HG02970 (cell line): ENCODE measurements around the gene KRT2.

ENCODE experiments used
- ATAC-seq: cut with Tn5 transposase; IDR thresholded peaks from one replicate; pipeline ENCODE4 v1.9.1; 2021; ENCODE audit warnings: mild to moderate bottlenecking, moderate library complexity, moderate number of reproducible peaks; ENCODE audit not compliant: unreplicated experiment, low FRiP score

Gene KRT2

DNA sequence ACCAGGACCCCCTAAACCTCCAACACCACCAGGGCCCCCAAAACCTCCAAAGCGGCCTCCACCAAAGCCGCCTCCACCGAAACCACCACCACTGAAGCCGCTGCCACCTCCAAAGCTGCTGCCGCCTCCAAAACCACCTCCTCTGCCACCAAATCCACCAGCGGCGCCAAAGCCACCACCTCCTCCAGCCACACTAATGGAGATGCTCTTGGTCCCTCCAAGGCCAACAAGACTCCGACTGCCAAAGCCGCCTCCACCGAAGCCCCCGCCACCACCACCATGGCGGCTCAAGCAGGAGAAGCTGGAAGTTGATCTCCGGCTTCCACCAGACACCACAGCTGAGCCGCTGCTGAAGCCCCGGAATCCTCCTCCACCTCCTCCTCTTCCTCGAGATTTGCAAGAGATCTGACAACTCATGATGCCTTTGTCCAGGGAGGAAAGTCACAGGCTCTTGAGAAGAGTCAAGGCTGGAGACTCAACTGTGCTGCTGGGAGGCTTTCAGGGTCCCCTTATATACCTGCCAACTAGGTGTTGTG is at the start of gene KRT2:
KRT2 (minus strand) TSS at position 486 of the 536 bp plus-strand sequence; CDS start at position 417, 69 bp downstream.
- no peak for ATAC-seq

DNA sequence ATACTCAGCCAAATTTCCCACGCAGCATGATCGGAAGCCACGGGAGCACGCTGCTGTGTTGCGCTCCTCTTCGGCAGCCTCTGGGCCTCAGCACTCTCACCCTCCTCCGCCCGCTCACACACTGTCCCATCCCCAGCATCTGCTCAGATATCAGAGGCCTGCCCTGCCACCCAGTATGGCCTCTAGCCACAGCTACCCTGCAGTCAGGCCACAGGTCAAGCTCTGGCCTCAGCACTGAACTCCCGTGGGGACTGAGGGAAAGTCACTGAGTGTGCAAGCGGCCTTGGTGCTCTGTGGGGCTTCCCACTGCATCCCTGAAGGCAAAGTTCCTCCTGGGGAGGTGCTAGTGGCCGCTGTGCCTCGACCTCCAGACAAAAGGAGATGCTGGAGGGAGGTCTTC is 49.3 kb upstream of the KRT2 start:
- ATAC-seq = no peak

DNA sequence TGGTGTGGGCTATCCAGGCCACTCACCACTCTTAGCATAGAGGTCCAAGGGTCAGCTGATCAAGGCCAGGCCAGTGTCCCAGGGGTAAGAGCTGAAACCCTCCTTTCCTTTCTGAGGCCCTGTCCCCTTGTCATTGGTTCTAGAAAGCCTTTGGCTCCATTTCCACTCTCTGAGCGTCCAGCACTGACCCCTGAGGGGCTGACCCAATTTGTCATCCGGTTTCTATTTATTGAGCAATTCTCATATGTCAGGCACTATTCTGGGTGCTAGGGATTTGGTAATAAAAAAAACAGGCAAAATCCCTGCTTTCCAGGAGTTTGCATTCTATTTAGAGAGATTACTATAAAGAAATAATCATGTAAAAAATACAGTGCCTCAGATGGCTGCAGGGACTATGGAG is 47.9 kb upstream of the KRT2 start:
- ATAC-seq = no peak

DNA sequence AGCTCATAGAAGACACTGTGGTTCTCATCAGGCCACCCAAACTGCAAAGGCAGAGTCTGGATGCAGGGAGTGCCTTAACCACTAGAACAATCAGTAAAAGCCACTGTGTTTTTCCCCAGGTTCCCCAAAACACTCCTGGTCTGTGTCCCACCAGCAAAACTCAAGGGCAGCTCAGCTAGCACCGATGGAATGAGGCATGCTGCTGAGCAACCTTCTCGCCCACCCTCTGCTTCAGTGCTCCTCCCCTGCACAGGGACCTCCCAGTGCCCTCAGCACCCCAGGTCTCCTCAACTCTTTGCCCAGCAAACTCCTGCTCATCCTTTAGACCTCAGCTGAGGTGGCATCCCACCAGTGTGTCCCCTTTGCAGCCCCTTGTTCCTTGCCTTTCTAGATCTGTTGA is 47.4 kb upstream of the KRT2 start:
- ATAC-seq = no peak

DNA sequence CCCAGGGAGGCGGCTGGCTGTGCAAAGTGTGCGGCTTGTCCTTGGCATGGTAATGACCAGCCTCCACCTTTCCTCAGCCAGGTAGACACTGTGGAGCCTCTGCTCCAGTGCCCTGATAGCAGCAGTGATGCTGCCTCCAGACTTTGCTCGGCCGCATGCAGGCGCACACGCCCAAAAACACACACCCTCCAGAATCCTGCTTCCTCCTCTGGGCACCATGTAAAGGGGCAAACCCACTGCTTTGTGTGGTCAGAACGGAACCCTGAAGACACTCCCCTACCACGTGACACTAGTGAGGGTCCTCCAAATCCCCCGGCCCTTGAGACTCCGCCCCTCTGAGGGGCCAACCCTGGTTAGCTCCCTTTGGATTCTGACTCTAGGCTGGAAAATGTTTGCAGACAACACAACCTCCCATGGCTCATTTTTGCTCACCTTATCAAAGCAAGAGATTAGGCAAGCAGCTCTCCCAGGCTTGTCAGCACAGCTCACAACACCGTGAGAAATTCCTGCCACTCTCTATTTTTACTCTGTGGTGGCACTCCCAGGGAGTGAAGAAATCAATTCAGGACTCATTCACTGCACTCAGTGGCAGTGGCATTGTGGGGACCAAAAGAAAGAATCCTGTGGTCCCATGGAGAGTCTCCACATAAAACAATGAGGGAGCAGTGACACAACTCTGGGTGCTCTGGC is 46.8 kb upstream of the KRT2 start:
- no peak for ATAC-seq

DNA sequence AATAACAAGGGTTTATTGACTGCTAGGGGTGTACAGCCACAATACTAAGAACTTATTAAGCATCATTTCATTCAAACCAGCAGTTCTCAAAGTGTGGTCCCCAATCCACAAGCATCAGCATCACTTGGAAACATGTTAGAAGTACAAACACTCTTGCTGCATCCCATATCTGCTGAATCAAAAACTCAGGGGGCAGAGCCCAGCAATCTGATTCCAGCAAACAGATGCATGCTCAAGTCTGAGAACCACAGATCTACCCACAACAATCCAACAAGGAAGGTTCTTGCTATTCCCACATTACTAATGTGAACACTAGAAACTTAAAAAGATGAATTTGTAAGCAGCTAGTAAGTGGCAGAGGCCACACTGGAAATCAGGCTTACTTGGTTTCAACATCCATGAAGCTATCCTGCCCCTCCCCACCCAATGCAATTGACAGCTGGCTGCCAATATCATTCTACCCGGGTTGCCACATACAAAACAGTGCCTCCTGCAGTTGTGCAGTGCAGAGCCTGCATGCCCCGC is 45.1 kb upstream of the KRT2 start:
- ATAC-seq = no peak

DNA sequence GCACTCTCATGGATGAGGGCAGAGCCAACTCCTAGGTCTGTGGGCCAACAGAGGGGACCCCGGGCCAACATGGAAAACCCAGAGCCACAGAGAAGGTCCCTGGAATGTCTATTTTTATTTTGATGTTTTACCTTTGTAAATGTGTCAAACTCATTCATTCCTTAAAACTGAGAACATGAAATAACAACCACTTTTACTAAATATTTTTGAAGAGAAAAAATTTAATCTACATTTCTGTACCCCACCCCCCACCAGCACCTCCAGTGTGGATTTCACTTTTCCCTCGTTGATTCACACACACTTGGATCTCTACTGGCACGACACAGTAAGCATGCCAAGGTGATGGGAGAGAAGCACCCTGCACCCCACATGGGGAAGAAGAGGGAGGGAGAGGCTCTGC is 44.6 kb upstream of the KRT2 start:
- no peak for ATAC-seq

DNA sequence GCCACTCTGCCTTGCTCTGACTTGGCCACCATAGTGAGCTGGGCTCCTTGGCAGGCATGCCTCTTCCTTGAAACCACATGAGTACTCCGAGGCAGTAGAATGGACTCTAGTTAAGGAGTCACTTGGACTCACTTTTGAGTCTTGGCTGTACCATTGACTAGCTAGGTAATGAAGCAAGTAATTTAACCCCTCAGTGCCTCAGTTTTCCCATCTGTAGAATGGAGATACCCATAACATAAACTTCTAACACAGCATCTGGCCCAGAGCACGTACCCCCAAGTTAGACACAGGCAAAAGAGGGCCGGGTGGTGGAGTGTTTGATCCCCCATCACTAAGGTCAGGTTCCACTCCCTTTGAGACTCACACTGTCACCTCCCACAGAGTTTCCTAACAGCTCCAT is 43.0 kb upstream of the KRT2 start:
- no peak for ATAC-seq

DNA sequence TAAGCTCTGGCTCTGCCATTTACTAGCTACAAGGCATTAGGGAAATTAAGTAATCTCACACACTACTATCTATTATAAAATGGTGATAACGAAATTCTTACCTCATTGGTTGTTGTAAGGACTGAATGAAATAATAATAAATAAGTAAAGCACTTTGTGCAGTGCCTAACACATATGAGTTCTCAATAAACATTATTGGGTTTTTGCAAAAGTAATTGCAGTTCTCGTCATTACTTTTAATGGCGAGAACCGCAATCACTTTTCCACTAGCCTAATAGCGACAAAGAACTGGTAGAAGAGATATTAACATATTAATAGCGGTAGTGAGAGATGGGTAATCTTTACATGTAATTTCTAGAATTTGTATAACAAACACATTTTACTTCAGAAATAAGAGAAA is 42.1 kb upstream of the KRT2 start:
- ATAC-seq = no peak

DNA sequence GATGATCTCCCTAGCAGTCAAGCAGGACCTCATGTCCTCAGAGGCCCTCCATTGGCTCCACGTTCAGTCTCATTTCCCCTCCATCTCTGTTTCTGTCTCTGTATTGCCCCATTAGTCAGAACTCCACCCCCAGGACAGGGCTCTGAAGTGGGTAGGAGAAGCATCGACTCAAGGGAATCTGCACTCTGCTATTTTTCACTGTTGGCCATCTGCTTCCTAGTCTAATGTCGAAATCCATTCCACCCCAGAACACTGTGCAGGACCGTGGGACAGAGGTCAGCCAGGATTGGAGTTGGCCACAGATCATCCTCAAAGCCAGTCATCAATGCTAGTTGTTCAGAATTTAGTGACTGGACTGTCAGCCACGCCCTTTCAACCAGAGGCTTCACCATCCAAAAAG is 41.2 kb upstream of the KRT2 start:
- no peak for ATAC-seq

DNA sequence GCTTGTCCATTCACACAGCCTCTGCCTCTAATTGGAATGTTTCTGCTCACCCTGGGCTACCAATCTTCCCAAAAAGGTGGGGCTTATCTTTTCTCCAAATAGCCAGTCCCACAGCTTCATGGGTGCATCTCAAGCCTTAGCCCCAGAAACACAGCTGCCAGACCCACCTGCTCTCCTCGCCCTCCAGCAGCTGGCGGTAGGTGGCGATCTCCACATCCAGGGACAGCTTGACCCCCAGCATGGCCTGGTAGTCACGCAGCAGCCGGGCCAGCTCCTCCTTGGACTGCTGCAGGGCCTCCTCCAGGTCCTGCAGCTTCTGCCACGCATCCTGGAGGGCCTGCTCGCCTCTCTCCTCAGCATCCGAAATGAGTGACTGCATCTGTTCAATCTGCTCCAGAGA is 40.2 kb upstream of the KRT2 start:
- no peak for ATAC-seq

DNA sequence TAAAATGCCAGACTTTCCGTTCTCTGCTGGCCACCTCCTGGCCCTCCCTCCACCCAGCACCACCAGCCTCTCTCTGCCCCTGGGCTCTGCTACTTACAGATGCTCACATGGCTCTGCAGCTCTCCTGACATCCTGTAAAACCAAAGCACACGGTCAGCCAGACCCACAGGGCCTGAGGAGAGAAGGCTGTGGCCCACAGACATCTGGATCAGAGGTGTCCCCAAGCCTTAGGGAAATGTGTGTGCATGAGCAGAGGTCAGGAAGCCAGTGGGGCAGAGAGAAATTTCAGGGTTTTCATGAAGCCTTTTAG is 39.8 kb upstream of the KRT2 start:
- ATAC-seq = no peak

DNA sequence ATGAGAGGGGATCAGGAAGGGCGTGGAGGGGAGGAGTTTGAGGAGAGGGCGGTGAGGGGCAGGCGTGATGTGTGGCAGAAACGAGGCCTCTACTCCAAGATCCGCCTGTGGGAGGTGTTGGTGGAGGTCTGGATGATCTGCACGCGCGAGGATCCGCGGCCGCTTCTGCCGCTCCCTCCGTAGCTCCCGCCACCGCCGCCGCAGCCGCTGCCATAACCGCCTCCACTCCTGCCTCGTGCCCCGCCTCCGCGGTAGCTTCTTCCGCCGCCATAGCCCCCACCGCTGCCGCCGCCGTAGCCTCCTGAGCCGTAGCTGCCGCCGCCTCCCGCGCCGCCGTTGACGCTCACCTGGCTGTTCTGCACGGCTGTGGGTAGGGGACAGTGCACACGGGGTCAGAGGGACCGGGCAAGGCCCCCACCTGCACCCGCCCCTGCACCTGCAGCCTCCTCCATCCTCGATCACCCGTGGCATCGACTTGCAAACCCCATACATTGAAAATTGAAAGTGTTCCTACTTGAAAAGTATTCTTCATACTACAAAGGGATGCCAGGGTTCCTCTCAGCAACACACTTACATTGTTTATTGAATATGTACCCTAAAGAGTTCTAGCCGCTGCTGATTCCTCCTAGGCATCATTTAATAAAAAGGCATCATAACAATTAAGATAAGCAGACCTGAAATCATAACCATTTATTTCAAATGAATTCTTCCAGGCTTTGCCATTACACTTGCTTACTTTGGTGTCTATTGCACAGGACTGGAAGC is 39.2 kb upstream of the KRT2 start:
- ATAC-seq = no peak

DNA sequence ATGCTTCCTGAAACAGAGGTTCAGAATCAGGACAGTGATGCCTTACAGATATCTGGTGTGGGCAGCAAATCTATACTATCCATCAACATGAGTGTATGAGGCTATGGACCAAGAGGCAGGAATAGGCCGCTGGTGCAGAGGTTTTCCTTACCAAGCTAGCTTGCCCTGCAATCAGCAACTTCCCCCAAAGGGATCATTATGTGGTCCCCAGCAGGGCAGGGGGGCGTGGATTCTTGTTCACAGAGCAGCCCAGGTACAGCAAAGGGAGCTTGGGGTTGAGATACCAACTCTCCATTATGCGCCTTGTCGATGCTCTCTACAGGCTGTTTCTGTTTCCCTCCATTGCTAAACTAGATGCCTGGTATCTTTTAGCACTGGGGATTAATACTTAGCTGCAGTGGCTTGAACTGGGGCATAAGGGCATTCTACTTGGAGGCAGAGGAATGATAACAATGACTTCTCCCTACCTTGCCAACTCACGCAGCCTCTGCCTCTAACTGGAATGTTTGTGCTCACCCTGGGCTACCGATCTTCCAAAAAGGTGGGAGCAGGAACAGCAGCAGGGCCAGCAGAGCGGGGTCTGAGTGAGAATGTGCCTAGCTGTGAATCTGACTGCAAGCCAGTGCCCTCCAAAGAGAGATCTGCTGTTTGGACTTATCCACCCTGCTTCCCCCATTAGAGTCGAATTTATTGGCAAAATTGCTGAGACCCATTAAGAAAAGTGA is 38.5 kb upstream of the KRT2 start:
- no peak for ATAC-seq

DNA sequence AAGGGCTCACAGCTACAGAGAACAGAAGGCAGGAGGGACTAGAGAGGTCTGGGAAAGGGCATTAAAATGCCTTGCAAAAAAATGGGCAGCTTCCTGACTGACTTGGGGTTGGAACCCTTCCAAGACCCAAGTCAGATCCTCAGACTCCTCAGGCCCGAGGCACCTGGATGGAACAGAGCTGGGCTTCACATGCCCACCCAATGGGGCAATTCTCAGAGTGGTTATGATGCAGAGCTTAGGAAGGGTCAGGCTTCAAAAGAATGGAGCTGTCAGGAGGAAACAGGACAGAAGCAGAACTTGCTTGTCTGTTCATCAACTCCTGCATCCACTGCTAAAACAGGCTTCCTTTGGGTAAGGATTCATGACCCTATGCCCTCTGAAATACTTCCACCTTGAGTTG is 37.9 kb upstream of the KRT2 start:
- ATAC-seq = no peak

DNA sequence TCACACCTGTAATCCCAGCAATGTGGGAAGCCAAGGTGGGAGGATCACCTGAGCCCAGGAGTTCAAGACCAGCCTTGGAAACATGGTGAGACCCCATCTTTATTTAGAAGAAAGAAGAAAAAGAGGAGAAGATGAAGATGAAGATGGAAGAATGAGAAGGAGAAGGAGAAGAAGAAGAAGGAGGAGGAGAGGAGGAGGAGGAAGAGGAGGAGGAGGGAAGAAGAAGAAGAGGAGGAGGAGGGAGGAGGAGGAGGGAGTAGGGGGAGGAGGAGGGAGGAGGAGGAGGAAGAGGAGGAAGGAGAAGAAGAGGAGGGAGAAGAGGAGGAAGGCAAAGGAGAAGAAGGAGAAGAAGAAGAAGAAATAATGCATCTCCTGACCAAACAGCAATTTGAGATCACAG is 37.2 kb upstream of the KRT2 start:
- no peak for ATAC-seq

DNA sequence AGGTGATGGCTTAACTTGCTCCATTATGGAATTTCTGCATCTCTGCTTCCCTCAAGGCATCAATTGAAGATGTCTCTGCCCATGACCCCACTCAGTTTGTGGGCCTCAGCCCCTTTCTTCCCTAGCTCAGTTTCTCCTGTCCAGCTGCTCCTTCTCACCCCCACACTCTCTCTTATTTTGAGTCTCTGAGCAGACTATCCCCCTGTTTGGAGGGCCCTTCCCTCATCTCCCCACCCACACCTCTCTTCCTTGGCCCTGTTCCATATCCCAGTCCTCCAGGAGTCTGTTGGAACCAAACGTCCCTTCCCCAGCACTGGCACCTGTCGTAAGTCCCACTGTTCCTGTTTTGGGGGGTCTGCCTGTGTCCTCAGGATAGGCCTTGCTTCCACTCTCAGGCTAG is 36.5 kb upstream of the KRT2 start:
- ATAC-seq = no peak

DNA sequence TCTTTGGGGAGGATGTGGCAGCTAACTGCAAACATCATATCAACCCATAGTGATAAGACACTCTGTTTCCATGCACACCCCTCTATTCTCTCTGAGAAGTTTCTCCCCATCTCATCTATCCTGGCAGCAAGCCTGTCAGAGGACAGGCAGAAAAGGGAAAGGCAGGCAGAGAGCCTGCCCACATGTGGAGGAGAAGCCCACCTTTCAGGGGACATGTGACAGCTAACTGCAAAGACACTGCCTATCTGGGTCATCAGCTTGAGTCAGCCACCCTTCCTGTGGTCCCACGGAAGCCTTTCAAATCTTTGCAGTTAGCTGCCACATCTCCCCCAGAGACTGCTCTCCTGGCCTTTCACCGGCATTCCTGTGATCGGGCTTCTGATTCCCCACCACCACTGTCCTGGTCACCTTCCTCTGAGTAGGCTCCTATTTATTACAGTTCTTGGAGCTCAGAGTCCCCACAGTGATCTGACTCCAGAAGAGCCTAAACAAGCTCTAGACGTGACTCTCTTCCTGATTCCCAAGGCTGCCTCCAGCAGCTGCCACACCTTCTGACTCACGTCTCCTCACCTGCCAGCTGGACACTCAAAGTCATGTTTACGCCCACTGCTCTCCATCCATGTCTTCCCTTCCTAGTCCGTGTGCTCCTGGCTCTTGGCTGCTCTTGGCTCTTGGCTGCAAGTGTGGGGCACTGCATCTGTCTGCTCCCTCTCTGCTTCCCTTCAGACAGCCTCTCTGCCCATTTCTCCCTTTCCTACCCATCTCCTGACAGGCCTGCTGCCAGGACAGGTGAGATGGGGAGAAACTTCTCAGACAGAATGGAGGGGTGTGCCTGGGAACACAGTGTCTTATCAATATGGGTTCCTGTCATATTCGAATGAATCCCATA is 35.7 kb upstream of the KRT2 start:
- ATAC-seq = no peak

DNA sequence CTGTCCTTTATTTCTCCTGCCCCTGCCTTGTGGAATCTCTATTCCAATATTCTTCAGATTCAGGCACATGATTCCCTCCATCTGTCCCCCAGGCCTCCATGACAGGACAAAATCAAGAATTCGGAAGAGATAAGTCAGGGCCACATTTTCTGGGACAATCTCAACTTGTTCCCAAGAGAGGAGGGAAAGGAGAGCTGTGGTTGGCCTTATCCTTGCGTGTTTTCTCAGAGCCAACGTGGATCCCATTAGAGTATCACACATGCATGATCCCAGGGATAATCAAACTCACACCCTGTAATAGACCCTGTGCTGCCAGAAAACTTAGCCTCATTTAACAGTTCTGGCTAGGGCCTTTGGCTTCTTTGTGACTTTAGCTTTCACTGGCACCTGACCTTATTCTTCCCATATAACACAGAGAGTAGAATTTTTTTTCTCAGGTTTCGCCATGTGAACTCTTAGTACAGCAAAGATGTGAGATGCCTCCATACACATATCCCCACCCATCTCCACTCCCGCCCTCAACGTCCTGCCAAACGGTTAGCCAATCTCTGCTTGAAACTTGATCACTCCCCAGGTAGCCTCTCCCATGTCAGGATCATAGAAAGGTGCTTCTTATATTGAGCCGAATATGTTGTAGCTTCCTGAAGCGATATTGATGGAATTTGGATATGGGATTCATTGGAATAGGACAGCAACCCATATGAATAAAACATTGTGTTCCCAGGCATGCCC is 34.9 kb upstream of the KRT2 start:
- ATAC-seq = no peak

DNA sequence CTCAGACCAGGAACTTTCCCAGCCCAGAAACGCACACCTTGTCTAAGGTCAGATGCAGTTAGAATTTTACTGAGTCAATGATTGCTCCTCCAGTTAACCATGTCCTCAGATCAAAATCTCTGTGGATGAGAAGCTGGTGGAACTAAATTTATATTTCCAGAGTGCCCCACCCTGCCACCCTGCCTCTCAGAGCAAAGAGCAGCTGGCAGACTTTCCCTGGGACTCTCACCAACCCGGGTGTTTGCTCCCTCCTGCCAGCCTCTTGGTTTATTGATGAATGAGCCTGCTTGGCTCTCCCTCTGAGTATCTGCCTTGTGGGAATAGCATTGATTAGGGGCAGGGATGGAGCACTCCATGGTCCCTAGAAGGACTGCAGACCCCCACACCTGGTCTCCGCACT is 34.1 kb upstream of the KRT2 start:
- no peak for ATAC-seq
